PC-9 (cell line): Measurements from ENCODE around the gene FPR1. TPM values are rescaled to one million over a fixed set of nuclear protein-coding genes. Genes with fewer than 3 reads are reported as not detected.

Experiments used
- BruUV-seq: library from RNA; stranded (reverse); fragments of 400-500 nt; replicated peaks from 2 replicates; lab custom pipeline; 2021; lab: Mats Ljungman, UMichigan
- CTCF ChIA-PET: fragments of 300-600 bp; sonication (Branson Sonifier 250); formaldehyde crosslinking; loops from one replicate; lab custom pipeline; 2022; ENCODE audit warnings: antibody characterized with exemption; lab: Charles Lee
- POLR2A ChIA-PET: fragments of 300-600 bp; sonication (Branson Sonifier 250); formaldehyde crosslinking; loops from one replicate; lab custom pipeline; 2022; ENCODE audit warnings: antibody characterized with exemption; ENCODE audit not compliant: unreplicated experiment; lab: Charles Lee
- DNase-seq, 2 experiments: peaks; one replicate each; pipeline versions ENCODE4 v3.0.0 to v3.0.0-alpha.2; 2015 to 2022; ENCODE audit warnings: mixed read lengths in 1 of 2
- H2AFZ ChIP-seq: fragments of 200-600 bp; sonication (generic); 2 replicates; pipeline ENCODE4 v1.8.1; 2017; ENCODE audit warnings: antibody characterized with exemption
- H3F3A ChIP-seq: fragments of 200-600 bp; sonication (generic); 2 replicates; pipeline ENCODE4 v1.8.1; 2017; ENCODE audit warnings: antibody characterized with exemption, mild to moderate bottlenecking, low read depth; ENCODE audit not compliant: insufficient read depth
- H3K27ac ChIP-seq: fragments of 200-600 bp; sonication (generic); 2 replicates; pipeline ENCODE4 v1.6.1; 2016; ENCODE audit warnings: mixed run types
- H3K27me3 ChIP-seq: fragments of 200-600 bp; sonication (generic); 2 replicates; pipeline ENCODE4 v1.6.1; 2016; ENCODE audit warnings: low read depth, mixed run types; ENCODE audit not compliant: insufficient read depth
- H3K36me3 ChIP-seq: fragments of 200-600 bp; sonication (generic); 2 replicates; pipeline ENCODE4 v1.6.1; 2016; ENCODE audit warnings: low read depth, mixed run types
- H3K4me1 ChIP-seq: fragments of 200-600 bp; sonication (generic); replicated peaks from 2 replicates; pipeline ENCODE4 v1.6.1; 2016; ENCODE audit warnings: mixed run types; ENCODE audit not compliant: insufficient read depth
- H3K4me2 ChIP-seq: fragments of 200-600 bp; sonication (generic); 2 replicates; pipeline ENCODE4 v1.6.1; 2017; ENCODE audit warnings: mixed run types
- H3K4me3 ChIP-seq: fragments of 200-600 bp; sonication (generic); 2 replicates; pipeline ENCODE4 v1.6.1; 2016; ENCODE audit warnings: mixed run types
- H3K79me2 ChIP-seq: fragments of 200-600 bp; sonication (generic); 2 replicates; pipeline ENCODE4 v1.6.1; 2017; ENCODE audit warnings: low read depth, mixed run types
- H3K9me2 ChIP-seq: fragments of 200-600 bp; sonication (generic); 2 replicates; pipeline ENCODE4 v1.8.1; 2017; ENCODE audit warnings: mild to moderate bottlenecking; ENCODE audit not compliant: insufficient read depth
- H3K9me3 ChIP-seq: fragments of 200-600 bp; sonication (generic); 2 replicates; pipeline ENCODE4 v1.8.1; 2016; ENCODE audit warnings: low read depth; ENCODE audit not compliant: insufficient read depth
- H4K20me1 ChIP-seq: fragments of 200-600 bp; sonication (generic); 2 replicates; pipeline ENCODE4 v1.8.1; 2017; ENCODE audit not compliant: insufficient read depth
- CTCF ChIP-seq: fragments of 200-600 bp; sonication (generic); conservative IDR thresholded peaks from 2 replicates; pipeline ENCODE4 v1.6.1; 2017; ENCODE audit warnings: mixed run types, antibody characterized with exemption, mild to moderate bottlenecking, moderate library complexity
- EZH2 ChIP-seq: fragments of 200-600 bp; sonication (generic); IDR thresholded peaks from 2 replicates; pipeline ENCODE4 v1.8.0; 2017; ENCODE audit warnings: antibody characterized with exemption, low read depth
- intact Hi-C: fragments of 100-400 bp; cut with micrococcal nuclease; formaldehyde crosslinking; loops from one replicate; pipeline ENCODE4 v1.10.0; 2022; ENCODE audit not compliant: unreplicated experiment
- total RNA-seq: library from RNA; stranded (reverse); gene quantifications from 2 replicates; pipeline ENCODE4 v1.2.3, GENCODE V29; 2021

FPR1 gene
- total RNA-seq, 1 experiment from 2014 or later: not detected

DNA sequence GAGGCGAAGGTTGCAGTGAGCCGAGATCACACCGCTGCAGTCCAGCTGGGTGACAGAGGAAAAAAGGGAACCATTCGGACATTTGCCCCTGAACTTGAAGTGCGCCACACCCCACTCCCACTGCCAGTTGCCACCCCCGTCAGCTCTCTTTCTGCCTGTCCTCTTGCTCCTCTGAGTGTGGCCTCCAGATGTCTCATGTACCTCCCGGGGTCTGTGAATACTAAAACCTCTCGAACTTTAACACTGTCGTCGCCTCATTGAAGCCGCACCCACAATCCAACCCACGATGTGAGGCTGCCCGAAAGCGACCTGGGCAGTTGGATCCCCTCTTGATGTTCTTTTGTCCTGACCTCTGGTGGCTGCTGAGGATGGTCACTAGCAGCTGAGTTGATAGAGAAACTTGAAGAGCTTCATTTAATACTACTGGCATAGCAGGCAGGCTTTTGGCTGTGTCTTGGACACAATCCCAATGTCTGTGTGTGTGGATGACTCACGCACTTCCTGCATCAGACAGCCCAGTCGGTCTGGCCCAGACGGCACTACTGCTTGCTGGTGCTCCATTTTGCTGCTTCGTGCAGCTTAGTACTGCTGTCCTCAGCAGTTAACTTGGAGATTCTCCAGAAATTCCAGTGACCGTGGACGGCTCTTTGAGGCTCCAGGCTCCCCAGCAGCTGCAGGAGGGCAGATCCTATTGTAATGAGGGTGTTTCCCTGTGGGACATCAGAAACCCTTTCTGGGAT is 47.5 kb upstream of the FPR1 start:
- ChIA-PET POLR2A (interaction anchor here (0.5 kb wide), 1 partner anchor 57 kb away, joined by 4 read pairs; no protein-coding TSS in a partner anchor), CTCF (no interaction called here)
- Histone ChIP-seq H3K36me3 (no peaks in the 10 kb centered on the region), H3K79me2 (no peaks in the 10 kb centered on the region), H3K27me3 (peaks cover 6% of the 10 kb centered on the region; the same call in 1 of the 2 replicates), H4K20me1 (no peaks in the 10 kb centered on the region), H3K4me2 (no peak overlapping the region), H3K4me3 (no peak overlapping the region), H3F3A (no peaks in the 10 kb centered on the region), H3K27ac (no peak overlapping the region), H2AFZ (no peak overlapping the region), H3K9me3 (peaks cover 5% of the 10 kb centered on the region; the same call in 1 of the 2 replicates), H3K9me2 (no peaks in the 10 kb centered on the region), H3K4me1 (no peaks in the 10 kb centered on the region)
- TF ChIP-seq EZH2 (no peak), CTCF (no peak)
- no TSS peak for BruUV-seq
- intact Hi-C loops: no loop called here
- DNase-seq: peak; percentile 49 to 60

GRCh38 chr19:51798062-51798461 is 46.4 kb upstream of the FPR1 start:
- Histone ChIP-seq H3K36me3 (no peaks in the 10 kb centered on the region), H3F3A (no peaks in the 10 kb centered on the region), H3K4me2 (no peak overlapping the region), H3K27ac (no peak overlapping the region), H2AFZ (no peak overlapping the region), H3K9me2 (no peaks in the 10 kb centered on the region), H3K27me3 (peaks cover 6% of the 10 kb centered on the region; the same call in 1 of the 2 replicates), H3K9me3 (peaks cover 5% of the 10 kb centered on the region; the same call in 1 of the 2 replicates), H3K4me3 (no peak overlapping the region), H3K79me2 (no peaks in the 10 kb centered on the region), H4K20me1 (no peaks in the 10 kb centered on the region), H3K4me1 (no peaks in the 10 kb centered on the region)
- intact Hi-C loops: no loop called here
- ChIA-PET CTCF (interaction anchor here (0.6 kb wide), 1 partner anchor 36 kb away, joined by 3 read pairs; no protein-coding TSS in a partner anchor), POLR2A (no interaction called here)
- no peak for TF ChIP-seq EZH2
- no peak for TF ChIP-seq CTCF
- BruUV-seq: no TSS peak
- no peak for DNase-seq

- intact Hi-C loops: no loop called here
- Histone ChIP-seq H3K4me2 (no peak overlapping the region), H2AFZ (no peak overlapping the region), H3K36me3 (no peaks in the 10 kb centered on the region), H3K9me3 (peaks cover 1% of the 10 kb centered on the region; the same call in 1 of the 2 replicates), H3K4me3 (no peak overlapping the region), H3K27me3 (peaks cover 6% of the 10 kb centered on the region; the same call in 1 of the 2 replicates), H3F3A (no peaks in the 10 kb centered on the region), H3K27ac (no peak overlapping the region), H4K20me1 (no peaks in the 10 kb centered on the region), H3K4me1 (no peaks in the 10 kb centered on the region), H3K79me2 (no peaks in the 10 kb centered on the region), H3K9me2 (no peaks in the 10 kb centered on the region)
- BruUV-seq: no TSS peak
- DNase-seq: no peak
- CTCF ChIA-PET: no interaction called here
- no peak for TF ChIP-seq CTCF
- no peak for TF ChIP-seq EZH2
- POLR2A ChIA-PET: no interaction called here
These were observed 45.8 kb upstream of the FPR1 start for GRCh38 chr19:51797480-51797879.
